SK-N-SH treated with all-trans-retinoic acid at 6 μM for 48 hours (cell line): ENCODE data around the gene TMEM141.

ENCODE experiments used
- ATAC-seq: fragments of 200-7000 bp; cut with Tn5 transposase; 3 replicates; pipeline ENCODE4 v1.9.1; 2020; ENCODE audit warnings: mild to moderate bottlenecking, moderate library complexity
- ARNTL ChIP-seq: fragments of 450-650 bp; formaldehyde crosslinking; IDR thresholded peaks from 2 replicates; pipeline ENCODE4 v1.5.0; 2020; ENCODE audit warnings: low read depth, mild to moderate bottlenecking, moderate library complexity, borderline replicate concordance
- BACH2 ChIP-seq: fragments of 250-450 bp; sonication (Bioruptor Pico); IDR thresholded peaks from 2 replicates; pipeline ENCODE4 v1.9.0; 2021; ENCODE audit warnings: mild to moderate bottlenecking, borderline replicate concordance
- CSDC2 ChIP-seq: fragments of 250-450 bp; sonication (Bioruptor Pico); IDR thresholded peaks from 2 replicates; pipeline ENCODE4 v1.5.0; 2020; ENCODE audit warnings: mild to moderate bottlenecking, moderate library complexity
- GLIS3 ChIP-seq: fragments of 250-450 bp; sonication (Bioruptor Pico); IDR thresholded peaks from 2 replicates; pipeline ENCODE4 v1.5.0; 2020; ENCODE audit warnings: mild to moderate bottlenecking, moderate library complexity
- ISL1 ChIP-seq: fragments of 250-450 bp; sonication (Bioruptor Pico); IDR thresholded peaks from 2 replicates; pipeline ENCODE4 v2.1.2; 2022; ENCODE audit warnings: mild to moderate bottlenecking, moderate library complexity
- OSR1 ChIP-seq: fragments of 250-450 bp; sonication (Bioruptor Pico); IDR thresholded peaks from 2 replicates; pipeline ENCODE4 v1.8.0; 2022; ENCODE audit warnings: moderate library complexity, mild to moderate bottlenecking, inconsistent platforms
- PPARA ChIP-seq: fragments of 250-450 bp; sonication (Bioruptor Pico); IDR thresholded peaks from 2 replicates; pipeline ENCODE4 v1.5.0; 2020; ENCODE audit warnings: mild to moderate bottlenecking, borderline replicate concordance
- SNAI2 ChIP-seq: fragments of 250-450 bp; sonication (Bioruptor Pico); IDR thresholded peaks from 2 replicates; pipeline ENCODE4 v1.5.0; 2020; ENCODE audit warnings: mild to moderate bottlenecking, moderate library complexity
- TOX ChIP-seq: fragments of 250-450 bp; sonication (Bioruptor Pico); IDR thresholded peaks from 2 replicates; pipeline ENCODE4 v1.8.0; 2021; ENCODE audit warnings: mild to moderate bottlenecking, moderate library complexity, borderline replicate concordance
- ZC3H10 ChIP-seq: fragments of 250-450 bp; sonication (Bioruptor Pico); IDR thresholded peaks from 2 replicates; pipeline ENCODE4 v1.5.1; 2021; ENCODE audit warnings: mild to moderate bottlenecking, moderate library complexity
- ZFP3 ChIP-seq: fragments of 250-450 bp; sonication (Bioruptor Pico); IDR thresholded peaks from 2 replicates; pipeline ENCODE4 v1.5.0; 2020; ENCODE audit warnings: mild to moderate bottlenecking, moderate library complexity
- ZFP30 ChIP-seq: fragments of 450-650 bp; formaldehyde crosslinking; IDR thresholded peaks from 2 replicates; pipeline ENCODE4 v1.5.0; 2022; ENCODE audit warnings: mild to moderate bottlenecking, moderate library complexity
- ZNF565 ChIP-seq: fragments of 450-650 bp; formaldehyde crosslinking; conservative IDR thresholded peaks from 2 replicates; pipeline ENCODE4 v1.5.0; 2020; ENCODE audit warnings: low read depth, mild to moderate bottlenecking, moderate library complexity
- ZNF70 ChIP-seq: fragments of 450-650 bp; formaldehyde crosslinking; IDR thresholded peaks from 2 replicates; pipeline ENCODE4 v1.5.0; 2020; ENCODE audit warnings: mild to moderate bottlenecking, moderate library complexity
- ZNF8 ChIP-seq: fragments of 450-650 bp; formaldehyde crosslinking; IDR thresholded peaks from 2 replicates; pipeline ENCODE4 v1.5.0; 2020; ENCODE audit warnings: mild to moderate bottlenecking, moderate library complexity
- TF ChIP-seq, protein P1 (sequence below): fragments of 250-450 bp; sonication (Bioruptor Pico); IDR thresholded peaks from 2 replicates; pipeline ENCODE4 v1.5.1; 2020; ENCODE audit warnings: low read depth, mild to moderate bottlenecking, moderate library complexity
- TF ChIP-seq, protein P2 (sequence below): fragments of 250-450 bp; sonication (Bioruptor Pico); IDR thresholded peaks from 2 replicates; pipeline ENCODE4 v1.8.0; 2021; ENCODE audit warnings: low read depth, mild to moderate bottlenecking, moderate library complexity, borderline replicate concordance
- TF ChIP-seq, protein P3 (sequence below): fragments of 250-450 bp; sonication (Bioruptor Pico); IDR thresholded peaks from 2 replicates; pipeline ENCODE4 v1.5.1; 2021; ENCODE audit warnings: mild to moderate bottlenecking, moderate library complexity
- TF ChIP-seq, protein P4 (sequence below): fragments of 250-450 bp; sonication (Bioruptor Pico); IDR thresholded peaks from 2 replicates; pipeline ENCODE4 v1.5.0; 2020; ENCODE audit warnings: mild to moderate bottlenecking, moderate library complexity

Gene TMEM141

DNA sequence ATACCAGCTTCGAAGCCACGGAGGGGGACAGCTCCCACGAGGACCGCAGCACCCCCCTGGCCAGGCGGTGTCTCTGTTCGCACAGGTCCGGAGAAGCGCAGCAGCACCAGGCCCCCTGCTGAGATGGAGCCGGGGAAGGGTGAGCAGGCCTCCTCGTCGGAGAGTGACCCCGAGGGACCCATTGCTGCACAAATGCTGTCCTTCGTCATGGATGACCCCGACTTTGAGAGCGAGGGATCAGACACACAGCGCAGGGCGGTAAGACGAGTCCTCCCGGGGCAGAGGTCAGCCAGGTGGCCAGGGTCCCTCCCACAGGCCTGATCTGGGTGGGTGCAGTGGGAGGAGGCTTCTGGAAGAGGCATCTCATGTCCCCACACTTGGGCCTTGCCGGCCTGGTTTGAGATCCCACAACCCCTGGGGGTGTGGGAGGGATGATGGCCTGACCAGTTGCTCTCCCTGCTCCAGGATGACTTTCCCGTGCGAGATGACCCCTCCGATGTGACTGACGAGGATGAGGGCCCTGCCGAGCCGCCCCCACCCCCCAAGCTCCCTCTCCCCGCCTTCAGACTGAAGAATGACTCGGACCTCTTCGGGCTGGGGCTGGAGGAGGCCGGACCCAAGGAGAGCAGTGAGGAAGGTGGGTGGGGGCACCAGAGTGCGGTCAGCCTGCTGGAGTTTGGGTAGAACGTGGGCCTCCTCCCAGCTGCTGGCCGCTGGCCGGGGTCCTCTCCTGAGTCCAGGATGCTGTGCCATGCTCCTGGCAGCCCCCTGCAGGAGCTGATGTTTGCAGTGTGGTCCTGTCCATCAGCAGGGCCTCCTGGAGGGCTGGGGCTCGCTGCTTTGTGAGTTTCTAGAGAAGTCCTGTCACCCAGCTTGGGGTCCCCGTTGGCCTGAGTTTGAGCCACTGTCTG lies 48.3 kb downstream of the TMEM141 start:
- TF ChIP-seq PPARA (CRISPR knock-in tag) (no peak), GLIS3 (CRISPR knock-in tag) (no peak), ISL1 (no peak), OSR1 (CRISPR knock-in tag) (no peak), ZC3H10 (CRISPR knock-in tag) (no peak), CSDC2 (CRISPR knock-in tag) (no peak), ZFP3 (no peak), SNAI2 (CRISPR knock-in tag) (no peak), ARNTL (no peak), ZNF70 (no peak), TOX (CRISPR knock-in tag) (no peak), ZNF8 (no peak), BACH2 (CRISPR knock-in tag) (no peak), ZFP30 (CRISPR knock-in tag) (no peak)
- TF ChIP-seq, protein P1, sequence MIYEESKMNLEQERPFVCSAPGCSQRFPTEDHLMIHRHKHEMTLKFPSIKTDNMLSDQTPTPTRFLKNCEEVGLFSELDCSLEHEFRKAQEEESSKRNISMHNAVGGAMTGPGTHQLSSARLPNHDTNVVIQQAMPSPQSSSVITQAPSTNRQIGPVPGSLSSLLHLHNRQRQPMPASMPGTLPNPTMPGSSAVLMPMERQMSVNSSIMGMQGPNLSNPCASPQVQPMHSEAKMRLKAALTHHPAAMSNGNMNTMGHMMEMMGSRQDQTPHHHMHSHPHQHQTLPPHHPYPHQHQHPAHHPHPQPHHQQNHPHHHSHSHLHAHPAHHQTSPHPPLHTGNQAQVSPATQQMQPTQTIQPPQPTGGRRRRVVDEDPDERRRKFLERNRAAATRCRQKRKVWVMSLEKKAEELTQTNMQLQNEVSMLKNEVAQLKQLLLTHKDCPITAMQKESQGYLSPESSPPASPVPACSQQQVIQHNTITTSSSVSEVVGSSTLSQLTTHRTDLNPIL (CRISPR knock-in tag), result no peak
- TF ChIP-seq, protein P2, sequence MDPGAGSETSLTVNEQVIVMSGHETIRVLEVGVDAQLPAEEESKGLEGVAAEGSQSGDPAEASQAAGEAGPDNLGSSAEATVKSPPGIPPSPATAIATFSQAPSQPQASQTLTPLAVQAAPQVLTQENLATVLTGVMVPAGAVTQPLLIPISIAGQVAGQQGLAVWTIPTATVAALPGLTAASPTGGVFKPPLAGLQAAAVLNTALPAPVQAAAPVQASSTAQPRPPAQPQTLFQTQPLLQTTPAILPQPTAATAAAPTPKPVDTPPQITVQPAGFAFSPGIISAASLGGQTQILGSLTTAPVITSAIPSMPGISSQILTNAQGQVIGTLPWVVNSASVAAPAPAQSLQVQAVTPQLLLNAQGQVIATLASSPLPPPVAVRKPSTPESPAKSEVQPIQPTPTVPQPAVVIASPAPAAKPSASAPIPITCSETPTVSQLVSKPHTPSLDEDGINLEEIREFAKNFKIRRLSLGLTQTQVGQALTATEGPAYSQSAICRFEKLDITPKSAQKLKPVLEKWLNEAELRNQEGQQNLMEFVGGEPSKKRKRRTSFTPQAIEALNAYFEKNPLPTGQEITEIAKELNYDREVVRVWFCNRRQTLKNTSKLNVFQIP (CRISPR knock-in tag), result no peak
- TF ChIP-seq, protein P3, sequence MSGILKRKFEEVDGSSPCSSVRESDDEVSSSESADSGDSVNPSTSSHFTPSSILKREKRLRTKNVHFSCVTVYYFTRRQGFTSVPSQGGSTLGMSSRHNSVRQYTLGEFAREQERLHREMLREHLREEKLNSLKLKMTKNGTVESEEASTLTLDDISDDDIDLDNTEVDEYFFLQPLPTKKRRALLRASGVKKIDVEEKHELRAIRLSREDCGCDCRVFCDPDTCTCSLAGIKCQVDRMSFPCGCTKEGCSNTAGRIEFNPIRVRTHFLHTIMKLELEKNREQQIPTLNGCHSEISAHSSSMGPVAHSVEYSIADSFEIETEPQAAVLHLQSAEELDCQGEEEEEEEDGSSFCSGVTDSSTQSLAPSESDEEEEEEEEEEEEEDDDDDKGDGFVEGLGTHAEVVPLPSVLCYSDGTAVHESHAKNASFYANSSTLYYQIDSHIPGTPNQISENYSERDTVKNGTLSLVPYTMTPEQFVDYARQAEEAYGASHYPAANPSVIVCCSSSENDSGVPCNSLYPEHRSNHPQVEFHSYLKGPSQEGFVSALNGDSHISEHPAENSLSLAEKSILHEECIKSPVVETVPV (CRISPR knock-in tag), result no peak
- no peak for ATAC-seq

DNA sequence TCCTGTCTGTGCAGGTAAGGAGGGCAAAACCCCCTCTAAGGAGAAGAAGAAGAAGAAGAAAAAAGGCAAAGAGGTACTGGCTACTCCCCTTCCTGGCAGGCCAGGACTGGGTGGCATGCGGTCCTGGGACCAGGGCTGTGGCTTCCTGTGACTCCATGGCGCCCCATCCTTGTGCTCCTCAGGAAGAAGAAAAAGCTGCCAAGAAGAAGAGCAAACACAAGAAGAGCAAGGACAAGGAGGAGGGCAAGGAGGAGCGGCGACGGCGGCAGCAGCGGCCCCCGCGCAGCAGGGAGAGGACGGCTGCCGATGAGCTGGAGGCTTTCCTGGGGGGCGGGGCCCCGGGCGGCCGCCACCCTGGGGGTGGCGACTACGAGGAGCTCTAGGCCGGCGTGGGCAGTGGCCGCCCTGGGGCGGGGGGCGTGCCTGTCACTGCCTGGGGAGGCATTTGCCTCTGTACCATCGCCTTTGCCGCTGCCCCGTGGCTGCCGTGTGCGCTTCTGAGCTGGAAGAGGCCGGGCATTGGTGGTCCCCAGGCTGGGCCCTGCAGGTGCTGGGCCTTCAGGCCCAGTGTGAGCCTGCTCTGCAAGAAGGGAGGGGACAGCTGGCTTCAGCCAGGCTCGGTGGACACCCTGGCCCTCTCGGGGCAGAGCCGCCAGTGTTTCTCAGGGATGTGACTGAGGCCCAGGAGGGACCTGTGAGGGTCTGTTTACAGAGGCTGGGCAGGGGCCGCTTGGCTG lies 49.2 kb downstream of the TMEM141 start:
- no peak for TF ChIP-seq ARNTL
- TF ChIP-seq, protein P3 (CRISPR knock-in tag), result no peak
- no peak for TF ChIP-seq ZNF565 (CRISPR knock-in tag)
- ATAC-seq, result no peak

DNA sequence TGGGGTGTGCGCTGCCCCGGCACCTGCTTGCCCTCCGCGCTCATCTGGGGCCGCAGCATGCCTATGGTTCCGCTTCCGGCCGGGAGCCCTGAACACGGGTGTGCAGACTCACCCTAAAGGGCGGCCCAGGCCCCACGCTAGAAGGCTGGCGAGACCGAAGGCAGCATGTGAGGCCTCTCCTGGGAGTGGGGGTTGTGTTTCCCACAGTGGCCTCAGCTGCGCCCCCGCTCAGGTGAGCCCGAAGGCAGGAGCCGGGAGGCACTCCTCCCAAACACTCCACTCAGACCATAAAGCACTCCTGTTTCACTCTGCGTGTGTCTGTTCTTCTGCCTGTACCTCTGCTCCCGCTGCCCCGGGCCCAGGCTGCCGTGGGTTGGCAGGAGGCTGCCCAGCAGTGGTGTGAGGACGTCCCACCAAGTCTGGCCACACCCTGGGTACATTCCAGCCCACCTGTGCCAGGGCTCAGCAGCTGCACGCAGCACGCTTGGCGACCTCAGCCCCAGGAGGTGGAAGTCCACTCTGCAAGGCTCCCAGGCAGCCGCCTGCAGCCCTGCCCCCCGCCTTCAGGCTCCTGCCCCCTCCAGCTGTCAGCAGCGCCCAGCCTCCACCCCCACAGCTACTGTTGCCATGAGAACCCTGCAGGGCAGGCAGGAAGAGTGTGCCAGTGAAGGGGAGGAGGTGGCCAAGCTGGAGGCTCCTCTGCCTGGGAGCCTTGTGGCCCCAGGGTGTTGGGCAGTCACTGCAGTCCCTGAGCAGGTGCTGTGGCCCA lies 49.9 kb downstream of the TMEM141 start:
- peak; percentile 66 for ATAC-seq
- TF ChIP-seq SNAI2 (CRISPR knock-in tag) (no peak), GLIS3 (CRISPR knock-in tag) (no peak), ZC3H10 (CRISPR knock-in tag) (no peak)
- TF ChIP-seq, protein P4, sequence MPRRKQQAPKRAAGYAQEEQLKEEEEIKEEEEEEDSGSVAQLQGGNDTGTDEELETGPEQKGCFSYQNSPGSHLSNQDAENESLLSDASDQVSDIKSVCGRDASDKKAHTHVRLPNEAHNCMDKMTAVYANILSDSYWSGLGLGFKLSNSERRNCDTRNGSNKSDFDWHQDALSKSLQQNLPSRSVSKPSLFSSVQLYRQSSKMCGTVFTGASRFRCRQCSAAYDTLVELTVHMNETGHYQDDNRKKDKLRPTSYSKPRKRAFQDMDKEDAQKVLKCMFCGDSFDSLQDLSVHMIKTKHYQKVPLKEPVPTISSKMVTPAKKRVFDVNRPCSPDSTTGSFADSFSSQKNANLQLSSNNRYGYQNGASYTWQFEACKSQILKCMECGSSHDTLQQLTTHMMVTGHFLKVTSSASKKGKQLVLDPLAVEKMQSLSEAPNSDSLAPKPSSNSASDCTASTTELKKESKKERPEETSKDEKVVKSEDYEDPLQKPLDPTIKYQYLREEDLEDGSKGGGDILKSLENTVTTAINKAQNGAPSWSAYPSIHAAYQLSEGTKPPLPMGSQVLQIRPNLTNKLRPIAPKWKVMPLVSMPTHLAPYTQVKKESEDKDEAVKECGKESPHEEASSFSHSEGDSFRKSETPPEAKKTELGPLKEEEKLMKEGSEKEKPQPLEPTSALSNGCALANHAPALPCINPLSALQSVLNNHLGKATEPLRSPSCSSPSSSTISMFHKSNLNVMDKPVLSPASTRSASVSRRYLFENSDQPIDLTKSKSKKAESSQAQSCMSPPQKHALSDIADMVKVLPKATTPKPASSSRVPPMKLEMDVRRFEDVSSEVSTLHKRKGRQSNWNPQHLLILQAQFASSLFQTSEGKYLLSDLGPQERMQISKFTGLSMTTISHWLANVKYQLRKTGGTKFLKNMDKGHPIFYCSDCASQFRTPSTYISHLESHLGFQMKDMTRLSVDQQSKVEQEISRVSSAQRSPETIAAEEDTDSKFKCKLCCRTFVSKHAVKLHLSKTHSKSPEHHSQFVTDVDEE (CRISPR knock-in tag), result no peak
- TF ChIP-seq, protein P2 (CRISPR knock-in tag), result no peak
- TF ChIP-seq, all 23 proteins: peak for 0

DNA sequence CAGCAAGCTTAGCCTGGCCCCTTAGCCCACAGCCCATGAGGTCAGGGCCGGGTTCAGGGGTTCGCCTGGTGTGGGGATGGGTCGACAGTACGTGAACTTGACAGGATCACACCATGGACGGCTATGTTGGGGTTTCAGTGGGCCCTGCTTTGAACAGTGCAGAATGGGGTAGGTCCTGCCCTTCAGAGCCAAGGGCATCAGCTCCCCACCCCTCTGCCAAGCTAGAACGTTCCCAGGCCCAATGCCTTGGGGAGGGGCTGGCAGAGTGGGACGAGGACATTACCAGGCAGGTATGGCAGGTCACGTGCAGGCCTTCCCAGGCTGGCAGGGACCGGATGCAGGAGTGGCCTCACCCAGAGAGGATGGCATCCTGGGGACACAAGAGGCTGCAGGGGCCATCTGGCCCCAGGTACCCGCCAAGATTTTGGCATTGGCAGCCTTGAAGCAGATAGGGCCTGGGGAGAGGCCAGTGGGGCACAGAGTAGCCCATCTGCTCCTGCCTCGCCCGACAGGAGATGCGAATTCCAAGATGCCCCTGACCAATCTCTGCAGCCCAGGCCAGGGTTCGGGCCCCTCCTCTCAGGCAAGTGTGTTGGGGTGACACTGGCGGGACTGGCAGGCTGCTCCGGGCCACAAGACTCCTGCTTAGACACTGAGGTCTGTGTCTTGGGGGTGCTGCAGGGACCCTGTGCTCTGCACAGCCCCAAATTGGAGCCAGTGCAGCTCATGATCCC lies 50.7 kb downstream of the TMEM141 start:
- peak; percentile 8 for ATAC-seq
